HG02981 (cell line): ENCODE data around the gene ARID1A.

ENCODE experiments used
- ATAC-seq: cut with Tn5 transposase; IDR thresholded peaks from one replicate; pipeline ENCODE4 v1.9.1; 2021; ENCODE audit warnings: mild to moderate bottlenecking, moderate library complexity; ENCODE audit not compliant: unreplicated experiment

ARID1A gene

DNA sequence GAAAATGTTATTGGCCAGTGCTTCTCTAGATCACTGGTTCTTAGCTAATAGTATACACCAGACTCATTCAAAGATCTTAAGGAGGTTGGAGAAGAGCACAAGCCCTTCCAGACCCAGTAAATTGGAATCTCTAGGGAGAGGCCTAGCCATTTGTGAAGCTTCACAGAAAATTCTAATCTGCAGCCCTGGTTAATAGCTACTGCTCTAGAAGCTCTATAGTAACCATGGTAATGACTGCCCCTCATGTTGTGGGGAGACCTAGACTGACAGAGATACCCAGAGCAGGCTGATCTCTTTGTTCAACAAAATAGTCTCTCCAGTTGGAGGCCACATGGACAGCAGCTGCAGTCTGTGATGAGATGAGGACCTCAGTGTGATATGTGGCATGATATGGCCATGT is 31.7 kb downstream of the ARID1A start:
- no peak for ATAC-seq

DNA sequence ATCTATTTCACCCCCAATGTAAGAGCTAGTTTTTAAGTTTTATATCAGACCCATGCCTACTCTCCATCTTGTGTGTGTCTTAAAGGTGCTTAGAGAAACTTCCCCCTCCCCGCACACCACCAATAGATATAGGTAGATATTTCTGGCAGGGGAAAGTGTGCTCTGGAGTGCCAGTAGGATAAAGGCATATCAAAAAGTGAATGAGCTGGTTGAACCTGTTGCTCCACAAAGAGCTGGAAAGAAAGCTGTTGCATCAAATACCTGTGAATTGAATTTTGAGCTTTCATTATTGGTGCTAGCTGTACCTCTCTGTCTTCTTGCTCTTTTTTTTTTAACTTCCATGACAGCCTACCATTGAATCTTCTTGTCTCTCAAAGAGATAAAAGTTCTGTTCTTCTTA is 32.8 kb downstream of the ARID1A start:
- no peak for ATAC-seq

DNA sequence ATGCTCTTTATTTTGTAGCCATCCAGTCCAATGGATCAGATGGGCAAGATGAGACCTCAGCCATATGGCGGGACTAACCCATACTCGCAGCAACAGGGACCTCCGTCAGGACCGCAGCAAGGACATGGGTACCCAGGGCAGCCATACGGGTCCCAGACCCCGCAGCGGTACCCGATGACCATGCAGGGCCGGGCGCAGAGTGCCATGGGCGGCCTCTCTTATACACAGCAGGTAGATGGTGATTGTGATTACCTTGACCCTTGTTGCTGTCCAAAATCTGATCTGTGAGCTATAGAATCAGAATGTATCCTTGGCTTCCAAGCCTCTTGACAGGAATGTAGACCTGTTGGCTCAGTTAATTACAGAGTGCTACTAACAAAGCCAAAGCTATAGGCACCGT is 33.8 kb downstream of the ARID1A start:
- ATAC-seq, result no peak

DNA sequence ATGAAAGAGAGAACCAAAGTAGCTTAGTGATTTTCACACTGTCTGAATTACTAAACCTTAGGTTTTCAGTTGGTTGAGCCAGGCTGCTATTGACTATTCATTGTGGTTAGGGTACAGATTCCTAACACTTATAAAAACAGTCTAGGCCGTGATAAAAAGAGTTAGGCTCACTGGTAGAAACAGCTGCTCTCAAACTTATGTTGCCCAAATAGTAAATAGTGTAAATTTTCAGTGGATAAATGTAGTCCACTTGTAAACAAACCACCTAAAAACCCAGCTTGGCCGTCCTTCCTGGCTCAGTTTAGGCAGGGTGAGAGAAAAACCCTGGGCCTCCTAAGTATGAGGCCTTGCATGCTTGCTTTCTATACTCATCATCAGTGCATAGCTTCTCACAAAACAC is 34.9 kb downstream of the ARID1A start:
- no peak for ATAC-seq

DNA sequence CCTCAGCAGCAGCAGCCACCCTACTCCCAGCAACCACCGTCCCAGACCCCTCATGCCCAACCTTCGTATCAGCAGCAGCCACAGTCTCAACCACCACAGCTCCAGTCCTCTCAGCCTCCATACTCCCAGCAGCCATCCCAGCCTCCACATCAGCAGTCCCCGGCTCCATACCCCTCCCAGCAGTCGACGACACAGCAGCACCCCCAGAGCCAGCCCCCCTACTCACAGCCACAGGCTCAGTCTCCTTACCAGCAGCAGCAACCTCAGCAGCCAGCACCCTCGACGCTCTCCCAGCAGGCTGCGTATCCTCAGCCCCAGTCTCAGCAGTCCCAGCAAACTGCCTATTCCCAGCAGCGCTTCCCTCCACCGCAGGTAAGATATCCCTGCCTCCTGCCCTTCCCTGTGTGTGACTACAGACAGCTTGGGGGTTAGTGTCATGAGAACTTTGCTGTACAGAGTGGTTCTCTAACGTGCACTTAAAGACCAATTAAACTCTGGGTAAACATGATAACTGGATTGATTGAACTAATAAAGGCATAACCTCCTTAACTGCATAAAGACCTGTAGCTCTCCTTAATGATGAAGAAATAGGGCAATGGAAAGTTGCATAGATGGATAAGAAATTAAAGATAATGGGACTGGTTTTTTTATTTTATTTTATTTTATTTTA is 35.6 kb downstream of the ARID1A start:
- ATAC-seq, result no peak

DNA sequence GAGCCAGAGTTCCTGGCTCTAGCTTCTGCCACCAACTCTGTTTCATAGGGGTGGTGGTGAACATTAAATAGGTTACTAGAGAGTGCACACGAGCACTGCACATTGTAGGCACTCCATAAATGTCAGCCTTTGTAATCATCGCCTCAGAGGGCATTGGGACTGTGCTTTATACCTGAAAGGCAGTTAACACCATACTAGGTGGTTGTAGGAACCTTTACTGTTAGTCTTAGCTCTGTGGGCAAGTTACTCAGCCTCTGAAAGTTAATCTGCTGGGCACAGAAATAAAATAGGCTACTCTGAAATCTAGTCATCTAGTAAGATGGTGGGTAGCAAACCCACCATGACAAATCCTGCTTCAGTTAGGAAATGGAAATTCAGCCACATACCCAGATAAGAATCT is 37.6 kb downstream of the ARID1A start:
- ATAC-seq, result no peak

DNA sequence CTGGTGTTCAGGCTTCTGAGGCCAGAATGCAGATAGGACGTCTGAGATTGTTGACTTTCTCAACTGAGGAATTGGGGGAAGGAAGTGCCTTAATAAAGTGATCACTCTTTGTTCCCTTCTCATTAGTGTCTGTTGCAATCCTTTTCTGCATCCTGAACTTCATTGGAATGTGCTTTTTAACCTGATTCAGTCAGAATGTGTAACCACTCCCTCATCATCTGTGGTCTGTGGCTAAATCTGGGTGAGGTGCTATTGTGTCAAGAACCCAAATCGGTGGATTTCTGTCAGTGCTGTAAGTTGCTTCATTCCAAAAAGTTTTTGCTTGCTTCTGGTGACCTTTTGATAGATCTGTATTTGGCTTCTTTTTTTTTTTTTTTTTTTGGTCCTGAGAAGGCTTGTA is 38.2 kb downstream of the ARID1A start:
- no peak for ATAC-seq

DNA sequence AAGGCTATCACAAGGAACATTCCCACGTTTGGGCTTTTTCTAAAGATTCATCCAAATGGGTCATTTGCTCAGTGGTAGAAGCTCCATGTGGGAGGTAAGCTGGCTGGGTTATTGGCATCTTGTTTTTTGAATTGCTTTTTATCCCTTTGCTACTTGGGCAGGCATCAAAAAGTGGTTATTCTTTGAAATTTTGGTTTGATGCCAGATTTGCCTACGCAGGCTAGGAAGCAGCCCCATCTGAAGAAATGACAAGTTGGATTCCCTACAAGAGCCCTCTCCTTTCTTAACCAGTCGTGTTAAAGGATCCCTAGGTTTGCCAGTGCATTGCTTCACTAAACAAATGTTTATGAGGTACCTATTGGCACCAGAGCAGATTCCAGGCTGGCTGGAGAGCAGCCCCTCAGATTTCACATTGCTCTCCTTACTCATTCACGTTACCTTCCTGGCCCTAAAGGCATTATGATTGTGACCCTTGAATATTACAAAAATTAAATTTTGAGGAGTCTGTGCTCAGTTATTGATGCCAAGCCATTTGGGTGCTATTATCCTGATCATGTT is 38.8 kb downstream of the ARID1A start:
- ATAC-seq, result no peak

DNA sequence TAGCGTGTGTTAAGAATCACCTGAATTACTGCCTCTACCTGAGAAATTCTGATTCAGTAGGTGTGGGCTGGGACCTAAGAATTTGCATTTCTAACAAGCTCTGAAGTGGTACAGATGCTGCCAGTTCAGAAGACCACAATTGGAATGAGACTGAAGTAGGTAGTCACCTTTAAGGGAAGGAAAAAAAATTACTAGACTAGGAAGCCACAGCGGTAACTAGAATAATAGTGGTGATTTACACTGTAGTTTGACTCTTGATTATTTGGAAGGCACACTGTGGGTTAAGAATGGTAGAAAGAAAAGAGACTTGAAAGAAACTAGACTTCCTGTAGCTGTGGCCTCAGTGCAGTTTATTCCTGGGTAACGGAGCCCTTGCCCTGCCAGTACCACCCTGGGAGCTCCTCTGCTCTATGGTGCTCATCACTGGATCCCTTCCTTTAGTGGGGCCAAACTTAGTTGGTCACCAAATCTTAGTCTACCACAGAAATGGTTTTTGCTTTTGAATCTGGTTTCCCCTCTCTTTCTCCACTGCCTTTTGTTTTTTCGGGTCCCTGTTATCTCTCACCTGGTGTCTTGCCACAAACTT is 43.6 kb downstream of the ARID1A start:
- ATAC-seq, result no peak

DNA sequence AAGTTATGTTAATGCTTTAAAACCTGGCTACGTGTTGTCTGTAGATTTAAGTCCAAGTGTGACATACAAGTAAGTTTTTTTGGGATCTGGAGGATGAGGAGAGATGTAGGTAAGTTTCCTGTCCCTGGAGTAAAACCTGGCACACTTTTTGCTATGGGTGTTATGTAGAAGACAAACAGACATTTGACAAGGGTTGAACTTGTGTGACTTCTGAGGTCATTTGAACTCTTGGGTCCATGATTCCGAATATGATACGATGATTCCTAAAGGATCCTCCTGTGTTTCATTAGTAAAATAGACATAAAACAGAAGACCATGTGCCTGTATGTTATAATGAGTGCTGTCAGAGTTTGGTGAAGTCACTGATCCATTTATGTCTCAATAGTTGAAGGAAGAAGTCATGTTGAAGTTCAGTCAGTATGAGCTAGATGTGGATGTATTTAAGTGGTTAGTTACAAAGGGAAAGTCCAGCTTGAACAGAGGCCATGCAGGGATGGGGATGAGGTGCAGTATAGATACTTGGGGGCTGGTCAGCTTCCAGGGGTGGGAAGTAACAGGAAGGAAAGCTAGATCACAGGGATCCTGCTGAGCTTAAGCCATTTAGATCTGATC is 44.3 kb downstream of the ARID1A start:
- ATAC-seq, result no peak

DNA sequence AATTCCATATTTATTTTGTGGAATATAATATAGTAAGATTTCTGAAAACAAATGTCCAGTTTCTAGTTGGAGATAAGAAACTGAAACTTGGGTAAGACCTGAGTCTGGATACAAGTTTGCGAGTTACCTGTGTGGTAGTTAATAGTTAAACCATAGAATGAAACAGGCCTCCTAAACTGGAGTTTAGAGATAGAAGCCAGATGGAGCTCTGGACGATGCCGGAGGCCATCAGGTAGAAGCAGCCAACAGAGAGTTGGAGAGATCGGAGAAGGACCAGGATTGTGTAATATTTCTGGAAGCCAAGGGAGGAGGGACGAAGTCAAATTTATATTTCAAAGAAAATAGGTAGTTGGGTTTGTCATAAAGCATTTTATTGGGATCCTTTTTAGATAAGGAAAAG is 45.1 kb downstream of the ARID1A start:
- ATAC-seq, result no peak

DNA sequence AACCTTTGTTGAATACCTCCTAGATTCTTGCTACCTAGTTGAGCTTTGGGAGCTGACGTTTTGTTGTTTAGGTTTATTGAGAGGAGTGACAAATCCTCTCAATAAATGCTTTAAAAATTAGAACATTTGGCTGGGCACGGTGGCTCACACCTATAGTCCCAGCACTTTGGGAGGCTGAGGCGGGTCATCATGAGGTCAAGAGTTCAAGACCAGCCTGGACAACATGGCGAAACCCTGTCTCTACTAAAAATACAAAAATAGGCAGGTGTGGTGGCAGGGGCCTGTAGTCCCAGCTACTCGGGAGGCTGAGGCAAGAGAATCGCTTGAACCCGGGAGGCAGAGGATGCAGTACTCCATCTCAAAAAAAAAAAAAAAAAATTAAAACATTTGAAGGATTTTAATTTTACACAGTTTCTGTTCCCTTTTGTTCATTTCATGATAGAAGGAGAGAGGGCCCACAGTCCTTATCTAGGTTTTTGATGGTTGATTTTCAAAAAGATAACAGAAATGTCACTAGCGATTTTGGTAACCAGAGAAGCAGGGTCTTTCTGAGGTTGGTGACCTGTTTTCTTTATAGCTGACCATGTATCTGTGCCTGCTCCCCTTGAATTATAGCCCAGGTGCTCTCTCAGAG is 47.7 kb downstream of the ARID1A start:
- no peak for ATAC-seq

DNA sequence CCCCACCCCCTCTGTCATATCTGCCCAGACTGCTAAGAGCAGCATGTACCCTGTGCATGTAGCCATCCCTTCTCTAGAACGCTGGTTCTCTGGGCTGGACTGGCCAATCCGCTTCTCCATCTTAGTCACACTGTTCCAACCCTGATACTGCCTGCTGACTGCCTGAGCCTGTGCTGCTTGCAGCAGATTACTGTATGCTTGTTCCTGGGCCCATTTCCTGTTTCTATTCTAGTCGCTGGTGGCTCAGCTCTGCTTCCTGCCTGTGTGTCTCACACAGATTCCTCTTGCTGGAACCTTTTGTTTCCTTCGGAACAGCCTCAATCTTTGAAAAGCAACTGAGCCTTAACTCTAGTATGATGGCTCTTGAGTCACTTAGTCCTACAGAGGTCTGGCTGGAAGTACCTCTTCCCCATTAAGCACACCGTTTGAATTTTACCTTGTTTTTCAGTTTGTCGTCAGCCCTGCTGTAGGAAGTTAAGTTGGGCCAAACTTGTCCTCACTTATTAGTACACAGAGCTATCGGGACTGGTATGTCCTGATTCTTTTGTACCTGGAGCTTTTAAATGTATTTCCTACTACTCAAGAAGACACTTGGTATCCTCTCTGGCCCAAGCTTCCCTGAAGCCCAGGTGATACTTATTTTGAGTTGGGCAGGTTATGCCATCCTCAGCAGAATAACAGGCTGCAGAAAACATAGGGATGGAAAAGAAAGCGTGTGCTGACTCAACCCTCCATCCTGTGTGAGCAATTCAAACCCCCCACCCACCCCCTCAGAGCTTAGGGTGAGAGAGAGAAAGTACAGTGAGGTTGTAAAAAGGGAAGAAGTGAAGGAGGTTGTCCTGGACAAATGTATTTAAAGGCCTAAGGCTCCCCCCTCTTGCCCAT is 48.5 kb downstream of the ARID1A start:
- ATAC-seq, result peak; percentile 96

DNA sequence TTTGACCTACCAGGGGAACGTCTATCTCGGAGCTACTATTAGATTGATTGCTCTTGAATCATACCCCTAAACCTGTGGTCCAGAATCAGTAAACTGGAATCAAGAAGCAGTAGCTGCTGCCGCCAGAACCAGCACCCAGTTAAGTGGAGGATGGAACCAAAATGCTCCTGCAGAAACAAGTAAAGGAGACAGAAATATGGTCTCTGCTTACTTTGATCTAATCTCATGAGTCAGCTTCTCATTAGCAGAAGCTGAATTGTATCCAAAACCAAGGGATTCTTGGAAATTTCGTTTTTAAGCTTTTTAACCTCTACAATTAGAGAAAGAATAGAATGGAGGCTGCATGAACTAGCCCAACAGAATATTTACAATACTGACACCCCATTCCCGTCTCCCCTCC is 49.4 kb downstream of the ARID1A start:
- no peak for ATAC-seq

DNA sequence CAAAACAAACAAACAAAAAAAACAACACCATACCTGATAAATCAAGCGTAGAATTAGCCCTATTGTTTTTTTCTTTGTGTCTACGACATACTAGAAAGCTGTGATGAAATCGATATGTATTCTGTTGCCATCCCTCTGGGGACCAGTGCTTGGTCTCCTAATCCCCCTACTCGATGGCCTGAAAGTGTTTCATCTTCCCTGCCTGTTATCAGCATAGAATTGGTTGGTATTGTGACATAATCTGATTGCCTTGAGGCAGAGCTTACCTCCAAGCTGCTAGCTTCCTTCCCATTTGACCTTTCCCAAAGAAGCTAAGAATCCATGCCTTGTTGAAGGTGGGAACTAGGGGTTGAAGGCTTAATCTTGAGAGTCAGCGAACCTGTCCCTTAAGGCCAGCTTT is 51.2 kb downstream of the ARID1A start:
- no peak for ATAC-seq

DNA sequence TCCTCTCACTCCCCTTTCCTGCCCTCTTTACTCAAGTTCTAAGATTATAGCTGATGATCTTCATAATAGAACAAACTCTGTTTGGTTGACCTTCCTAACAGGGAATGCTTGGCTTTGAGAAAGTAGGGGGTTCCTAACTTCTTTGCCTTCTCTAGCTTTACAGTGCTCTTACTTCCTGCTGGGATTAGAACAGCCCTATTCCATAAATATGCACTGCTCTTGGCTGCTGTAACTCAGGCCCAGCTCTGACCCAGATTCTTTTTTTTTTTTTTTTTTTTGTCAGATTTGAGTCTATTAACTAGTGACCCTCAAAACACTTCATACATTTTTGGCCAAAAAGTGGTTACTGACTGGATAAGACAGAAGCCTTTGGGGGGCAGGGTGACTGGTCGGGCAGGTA is 52.5 kb downstream of the ARID1A start:
- no peak for ATAC-seq

DNA sequence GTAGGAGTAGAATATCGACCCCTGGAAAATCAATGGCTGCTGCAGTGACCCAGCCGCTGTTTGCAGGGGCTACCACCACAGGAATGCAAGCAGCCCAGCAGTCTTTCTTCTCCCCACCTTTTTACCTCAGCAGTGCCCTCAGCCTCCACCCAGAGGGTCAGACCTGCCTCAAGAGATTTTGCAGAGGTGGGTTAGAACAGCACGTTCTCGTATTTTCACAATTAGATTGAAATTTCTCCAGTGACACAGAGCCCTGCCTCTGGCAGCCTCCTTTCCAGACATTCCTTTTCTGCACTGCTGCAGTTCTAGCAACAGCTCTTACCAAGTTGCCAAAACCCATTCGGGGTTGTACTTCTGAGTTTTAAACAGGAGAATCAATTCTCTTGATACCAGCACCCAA is 53.6 kb downstream of the ARID1A start:
- no peak for ATAC-seq

DNA sequence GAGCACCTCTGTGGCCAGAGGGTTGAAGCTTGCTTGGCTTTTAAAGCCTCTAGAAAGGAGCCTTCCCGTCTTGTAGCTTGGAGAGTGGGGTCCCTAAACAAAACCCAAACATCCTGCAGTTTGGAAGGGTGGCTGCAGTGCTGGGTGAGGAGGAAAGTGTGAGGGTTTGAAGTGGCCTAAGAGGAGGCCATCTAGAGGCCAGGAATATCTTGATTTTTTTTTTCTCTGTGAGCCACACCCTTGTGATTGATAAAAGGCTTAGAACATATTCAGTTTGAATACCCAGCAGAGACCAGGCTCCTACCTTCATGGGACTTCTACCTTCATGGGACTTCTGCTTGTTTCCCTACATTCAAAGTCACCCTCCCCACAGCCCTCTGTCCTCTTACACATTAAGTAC is 54.6 kb downstream of the ARID1A start:
- ATAC-seq, result no peak

DNA sequence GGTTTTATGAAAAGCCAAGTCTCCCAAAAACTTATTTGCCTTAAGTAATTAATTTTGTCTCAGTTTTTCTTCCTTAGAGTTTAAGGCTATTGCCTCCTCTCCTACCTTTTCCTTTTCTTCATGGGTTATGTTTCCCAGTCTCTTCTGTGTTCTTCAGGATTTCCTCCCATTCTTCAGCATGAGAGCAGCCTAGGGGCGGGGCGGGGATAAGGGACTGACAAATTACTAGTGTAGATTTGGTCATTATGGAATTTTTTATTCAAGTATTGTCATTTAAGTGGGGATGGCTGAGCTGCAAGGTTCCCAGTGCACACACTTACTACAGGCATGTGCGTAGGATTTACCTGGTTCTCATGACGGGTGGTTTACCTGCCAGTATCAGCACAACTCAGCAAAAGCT is 56.7 kb downstream of the ARID1A start:
- ATAC-seq, result no peak

DNA sequence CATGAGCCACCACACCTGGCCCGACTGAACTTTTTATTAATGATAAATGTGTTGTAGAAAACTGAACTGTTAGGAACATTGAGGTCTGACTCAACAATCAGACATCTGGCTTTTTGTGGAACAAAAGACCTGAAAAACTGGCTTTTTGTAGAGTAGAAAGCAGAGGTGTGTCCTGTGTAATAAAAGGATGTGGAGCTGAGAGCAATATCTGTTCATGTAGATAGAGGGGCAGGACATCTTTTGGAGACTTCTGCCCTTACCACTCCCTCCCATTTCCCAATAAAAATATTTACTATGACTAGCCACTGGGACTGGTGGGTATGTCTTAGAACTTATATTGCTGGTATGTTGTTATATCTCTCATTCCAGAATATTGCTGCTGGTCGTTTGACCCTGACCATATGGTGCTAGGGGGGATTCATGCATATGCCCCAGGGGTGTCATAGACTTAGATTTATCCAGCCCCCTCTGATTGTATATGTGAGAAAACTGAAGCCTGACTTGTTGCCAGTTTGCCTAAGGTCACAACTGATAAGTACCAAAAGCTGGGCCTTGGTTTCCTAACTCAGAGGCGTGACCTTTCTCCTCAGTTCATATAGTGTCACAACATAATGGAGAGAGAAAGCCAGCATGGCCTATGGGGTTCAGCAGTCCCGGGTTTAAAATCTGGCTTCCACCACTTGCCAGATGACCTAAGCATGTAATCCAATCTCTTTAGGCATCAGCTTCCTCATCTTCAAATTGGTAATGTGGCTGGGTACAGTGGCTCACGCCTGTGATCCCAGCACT is 58.5 kb downstream of the ARID1A start:
- ATAC-seq, result no peak
